ENCODE measurements around the gene DSC3.

DSC3 gene

GRCh38 chr18:31042406-31043181 is at the start of gene DSC3:
Gene DSC3, minus strand, starts transcription at chr18:31042742. Its CDS starts 82 bp downstream, at chr18:31042660.
- H3K4me3 ChIP-seq (ENCODE audit: low read depth, low read length) = peak within 1 kb of the TSS; percentile 39
- DNase-seq (ENCODE audit: low read depth) = no peak
- TF ChIP-seq CTCF (IDR thresholded peaks at IDR 0.05; ENCODE audit: low read depth, low read length, missing control alignments) = no peak
- in situ Hi-C loops (cut with HindIII; ENCODE audit: low sequenced_read_pairs) = no loop called here

GRCh38 chr18:31091350-31091749 is 48.8 kb upstream of the DSC3 start:
- in situ Hi-C loops (cut with HindIII; ENCODE audit: low sequenced_read_pairs) = no loop called here
- TF ChIP-seq CTCF (IDR thresholded peaks at IDR 0.05; ENCODE audit: low read depth, low read length, missing control alignments) = no peak
- no peak for DNase-seq (ENCODE audit: low read depth)
- no peak overlapping the region for H3K4me3 ChIP-seq (ENCODE audit: low read depth, low read length)

- no peak for DNase-seq (ENCODE audit: low read depth)
- in situ Hi-C loops (cut with HindIII; ENCODE audit: low sequenced_read_pairs) = no loop called here
- no peak overlapping the region for H3K4me3 ChIP-seq (ENCODE audit: low read depth, low read length)
- no peak for TF ChIP-seq CTCF (IDR thresholded peaks at IDR 0.05; ENCODE audit: low read depth, low read length, missing control alignments)
Observed at GRCh38 chr18:31088532-31088931, 46.0 kb upstream of the DSC3 start.

GRCh38 chr18:31079973-31080372 is 37.4 kb upstream of the DSC3 start:
- DNase-seq (ENCODE audit: low read depth) = no peak

GRCh38 chr18:31077878-31078277 is 35.3 kb upstream of the DSC3 start:
- in situ Hi-C loops (cut with HindIII; ENCODE audit: low sequenced_read_pairs) = no loop called here
- H3K4me3 ChIP-seq (ENCODE audit: low read depth, low read length) = no peak overlapping the region
- TF ChIP-seq CTCF (IDR thresholded peaks at IDR 0.05; ENCODE audit: low read depth, low read length, missing control alignments) = no peak
- no peak for DNase-seq (ENCODE audit: low read depth)

More at GRCh38 chr18:31079973-31080372, 37.4 kb upstream of the DSC3 start:
- H3K4me3 ChIP-seq (ENCODE audit: low read depth, low read length) = no peak overlapping the region
- TF ChIP-seq CTCF (IDR thresholded peaks at IDR 0.05; ENCODE audit: low read depth, low read length, missing control alignments) = no peak
- in situ Hi-C loops (cut with HindIII; ENCODE audit: low sequenced_read_pairs) = no loop called here

- no peak for DNase-seq (ENCODE audit: low read depth)
- H3K4me3 ChIP-seq (ENCODE audit: low read depth, low read length) = no peak overlapping the region
- no peak for TF ChIP-seq CTCF (IDR thresholded peaks at IDR 0.05; ENCODE audit: low read depth, low read length, missing control alignments)
- in situ Hi-C loops (cut with HindIII; ENCODE audit: low sequenced_read_pairs) = no loop called here
Observed at GRCh38 chr18:31072175-31072574, 29.6 kb upstream of the DSC3 start.
